GM21717 (cell line): ENCODE results near the gene AP2S1.
"Not testable (repeated sequence)": the region's sequence is repeated elsewhere in the genome, so short reads cannot be mapped to it uniquely, and the experiment has no call there.

ENCODE experiments used
- ATAC-seq: cut with Tn5 transposase; IDR thresholded peaks from one replicate; pipeline ENCODE4 v1.9.1; 2021; ENCODE audit warnings: mild to moderate bottlenecking, moderate library complexity; ENCODE audit not compliant: unreplicated experiment

AP2S1 gene

GRCh38 chr19:46868025-46868802 lies 17.6 kb upstream of the AP2S1 start:
- ATAC-seq: no peak

GRCh38 chr19:46867170-46867569 lies 16.5 kb upstream of the AP2S1 start:
- ATAC-seq: no peak

- ATAC-seq: no peak
Measured at GRCh38 chr19:46866407-46867136, 15.9 kb upstream of the AP2S1 start.

GRCh38 chr19:46863818-46864629 lies 13.4 kb upstream of the AP2S1 start:
- ATAC-seq: no peak

GRCh38 chr19:46862974-46863632 lies 12.5 kb upstream of the AP2S1 start:
- no peak for ATAC-seq

- no peak for ATAC-seq
Measured at GRCh38 chr19:46862503-46862834, 11.8 kb upstream of the AP2S1 start.

GRCh38 chr19:46861691-46862502 lies 11.3 kb upstream of the AP2S1 start:
- no peak for ATAC-seq

- peak; percentile 9 for ATAC-seq
Measured at GRCh38 chr19:46860846-46861690, 10.4 kb upstream of the AP2S1 start, which contains the start of gene ARHGAP35. ARHGAP35 (plus strand) TSS chr19:46860997; CDS start chr19:46918676, 57,679 bp downstream.

GRCh38 chr19:46860125-46860845 lies 9.6 kb upstream of the AP2S1 start:
- peak; percentile 61 for ATAC-seq

GRCh38 chr19:46859637-46860124 lies 9.0 kb upstream of the AP2S1 start:
- peak; percentile 9 for ATAC-seq

GRCh38 chr19:46856062-46857022 lies 5.7 kb upstream of the AP2S1 start:
- peak; percentile 37 for ATAC-seq

- ATAC-seq: not testable (repeated sequence)
Measured at GRCh38 chr19:46854698-46855097, 4.1 kb upstream of the AP2S1 start.

GRCh38 chr19:46852830-46853229 lies 2.2 kb upstream of the AP2S1 start:
- ATAC-seq: no peak

- no peak for ATAC-seq
Measured at GRCh38 chr19:46849610-46850009, 1.0 kb downstream of the AP2S1 start.

GRCh38 chr19:46848389-46848788 lies 2.3 kb downstream of the AP2S1 start:
- ATAC-seq: no peak

GRCh38 chr19:46847528-46847927 lies 3.1 kb downstream of the AP2S1 start:
- ATAC-seq: no peak

- no peak for ATAC-seq
Measured at GRCh38 chr19:46845959-46846459, 4.6 kb downstream of the AP2S1 start.
